Fibroblast of villous mesenchyme (primary cell): ENCODE data around the gene NTM. TPM values are rescaled to one million over a fixed set of nuclear protein-coding genes. Genes with fewer than 3 reads are reported as not detected.
A peak's percentile ranks its signal among the peaks of the same experiment; 100 is the strongest.
"Not testable (repeated sequence)": the region's sequence is repeated elsewhere in the genome, so short reads cannot be mapped to it uniquely, and the experiment has no call there.

Experiments used
- DNase-seq: peaks from one replicate; pipeline ENCODE4 v3.0.0-alpha.2; 2010; ENCODE audit warnings: low read depth
- H3K4me3 ChIP-seq: 2 replicates; pipeline ENCODE4 v1.5.1; 2011; ENCODE audit warnings: low read depth, mild to moderate bottlenecking, low read length
- CTCF ChIP-seq: IDR thresholded peaks from 2 replicates; pipeline ENCODE4 v1.5.1; 2012; ENCODE audit warnings: low read depth, mild to moderate bottlenecking, low read length; ENCODE audit not compliant: insufficient read depth
- total RNA-seq: library from RNA; depleted of rRNA; stranded (reverse); fragments of >200 nt; gene quantifications from 2 replicates; pipeline ENCODE4 v1.2.3, GENCODE V29; 2012

The NTM gene
- total RNA-seq, 1 donor = 7.3 TPM

GRCh38 chr11:131909426-131910177 lies 539.2 kb downstream of the NTM start:
- no peak overlapping the region for H3K4me3 ChIP-seq
- no peak for DNase-seq
- no peak for TF ChIP-seq CTCF

- H3K4me3 ChIP-seq = peak overlapping the region; percentile 17
- DNase-seq = no peak
- no peak for TF ChIP-seq CTCF
Measured at GRCh38 chr11:131910178-131910522, 539.7 kb downstream of the NTM start.

GRCh38 chr11:131910523-131911387 lies 540.3 kb downstream of the NTM start:
- DNase-seq = peak; percentile 44
- TF ChIP-seq CTCF = no peak
- peak overlapping the region; percentile 61 for H3K4me3 ChIP-seq

GRCh38 chr11:131911388-131912032 lies 541.1 kb downstream of the NTM start:
- TF ChIP-seq CTCF = peak; percentile 19

GRCh38 chr11:131912134-131912533 lies 541.7 kb downstream of the NTM start:
- TF ChIP-seq CTCF = no peak
- no peak for DNase-seq
- H3K4me3 ChIP-seq = no peak overlapping the region

More at GRCh38 chr11:131911388-131912032, 541.1 kb downstream of the NTM start:
- peak overlapping the region; percentile 61 for H3K4me3 ChIP-seq
- DNase-seq = not testable (repeated sequence)

- DNase-seq = no peak
- TF ChIP-seq CTCF = no peak
- no peak overlapping the region for H3K4me3 ChIP-seq
Measured at GRCh38 chr11:131913267-131913666, 542.9 kb downstream of the NTM start.
